Tibial nerve (tissue), 4 donors: Measurements from ENCODE around the gene FBXO38. TPM values are rescaled to one million over a fixed set of nuclear protein-coding genes. Genes with fewer than 3 reads are reported as not detected.

Experiments
- DNase-seq, 2 donors: peaks; one replicate each; pipeline ENCODE4 v3.0.0-alpha.2; 2019; ENCODE audit warnings: low spot score in 2 of 2
- H3K27ac ChIP-seq, 4 donors: fragments of 200-600 bp; sonication (generic) in 3 of 4; one replicate each; pipeline ENCODE4 v1.5.1; 2017 to 2019; ENCODE audit warnings: mild to moderate bottlenecking in 1 of 4
- H3K27me3 ChIP-seq, 2 donors: fragments of 200-600 bp; sonication (generic) in 1 of 2; one replicate each; pipeline versions ENCODE4 v1.5.1 to v1.6.0; 2017 to 2019
- H3K36me3 ChIP-seq, 3 donors: fragments of 200-600 bp; sonication (generic); one replicate each; pipeline ENCODE4 v1.5.1; 2018 to 2019
- H3K4me1 ChIP-seq, 4 donors: fragments of 200-600 bp; sonication (generic) in 3 of 4; one replicate each; pipeline ENCODE4 v1.5.1; 2017 to 2019
- H3K4me3 ChIP-seq, 4 donors: fragments of 200-600 bp; sonication (generic) in 3 of 4; one replicate each; pipeline ENCODE4 v1.5.1; 2017 to 2019; ENCODE audit warnings: mild to moderate bottlenecking in 1 of 4, moderate library complexity in 1 of 4
- H3K9me3 ChIP-seq, 4 donors: fragments of 200-600 bp; sonication (generic) in 3 of 4; one replicate each; pipeline ENCODE4 v1.5.1; 2017 to 2019
- EP300 ChIP-seq, 2 donors: sonication (generic); formaldehyde crosslinking; IDR thresholded peaks; one replicate each; pipeline ENCODE4 v1.6.1; 2017; ENCODE audit warnings: antibody characterized with exemption in 2 of 2, mild to moderate bottlenecking in 1 of 2
- POLR2A ChIP-seq, 2 donors: fragments of 450-650 bp; IDR thresholded peaks; one replicate each; pipeline ENCODE4 v1.6.1; 2017; ENCODE audit warnings: antibody characterized with exemption in 2 of 2, mild to moderate bottlenecking in 2 of 2, moderate library complexity in 2 of 2
- WGBS, 2 donors: methylation state at CpG; one replicate each; pipeline ENCODE4 v1.1.5; 2018; 5-methylcytosine and 5-hydroxymethylcytosine counted together
- total RNA-seq, 4 donors: library from RNA; depleted of rRNA; stranded (reverse); fragments of >200 nt; gene quantifications; one replicate each; pipeline ENCODE4 v1.1.0, GENCODE V29; 2016
- TF ChIP-seq, protein P1 (sequence below), 5 experiments: fragments of 200-600 bp in 3 of 5; fragments of 450-650 bp in 2 of 5; sonication (generic) in 3 of 5; IDR thresholded peaks; one replicate each; pipeline ENCODE4 v1.5.1; 2016 to 2019; ENCODE audit warnings: antibody characterized with exemption in 5 of 5, mild to moderate bottlenecking in 3 of 5, moderate library complexity in 2 of 5

Gene FBXO38
- total RNA-seq, 4 donors from 2014 or later, result 55.0 to 60.7 (median 56.4) TPM

- H3K27me3 ChIP-seq, result no peaks in the 10 kb centered on the region
- H3K4me3 ChIP-seq, result no peak overlapping the region
- peaks cover 0 to 46% (median 0%) of the 10 kb centered on the region in 4 donors for H3K4me1 ChIP-seq
- TF ChIP-seq POLR2A (IDR thresholded peaks at IDR 0.05) (no peak), EP300 (IDR thresholded peaks at IDR 0.05) (no peak)
- TF ChIP-seq, protein P1, sequence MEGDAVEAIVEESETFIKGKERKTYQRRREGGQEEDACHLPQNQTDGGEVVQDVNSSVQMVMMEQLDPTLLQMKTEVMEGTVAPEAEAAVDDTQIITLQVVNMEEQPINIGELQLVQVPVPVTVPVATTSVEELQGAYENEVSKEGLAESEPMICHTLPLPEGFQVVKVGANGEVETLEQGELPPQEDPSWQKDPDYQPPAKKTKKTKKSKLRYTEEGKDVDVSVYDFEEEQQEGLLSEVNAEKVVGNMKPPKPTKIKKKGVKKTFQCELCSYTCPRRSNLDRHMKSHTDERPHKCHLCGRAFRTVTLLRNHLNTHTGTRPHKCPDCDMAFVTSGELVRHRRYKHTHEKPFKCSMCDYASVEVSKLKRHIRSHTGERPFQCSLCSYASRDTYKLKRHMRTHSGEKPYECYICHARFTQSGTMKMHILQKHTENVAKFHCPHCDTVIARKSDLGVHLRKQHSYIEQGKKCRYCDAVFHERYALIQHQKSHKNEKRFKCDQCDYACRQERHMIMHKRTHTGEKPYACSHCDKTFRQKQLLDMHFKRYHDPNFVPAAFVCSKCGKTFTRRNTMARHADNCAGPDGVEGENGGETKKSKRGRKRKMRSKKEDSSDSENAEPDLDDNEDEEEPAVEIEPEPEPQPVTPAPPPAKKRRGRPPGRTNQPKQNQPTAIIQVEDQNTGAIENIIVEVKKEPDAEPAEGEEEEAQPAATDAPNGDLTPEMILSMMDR (IDR thresholded peaks at IDR 0.05), result no peak
- DNase-seq, result no peak
- 82 to 85% methylated on average over 5 of the region's 5 CpGs for WGBS, 2 donors
- peaks cover 0 to 62% (median 0%) of the 10 kb centered on the region in 3 donors for H3K36me3 ChIP-seq
- H3K9me3 ChIP-seq, result no peaks in the 10 kb centered on the region
- H3K27ac ChIP-seq, result no peak overlapping the region
Observed at GRCh38 chr5:148398698-148399121, 15.0 kb downstream of the FBXO38 start.

- 43 to 53% methylated on average over 2 of the region's 2 CpGs for WGBS, 2 donors
- peak overlapping the region; percentile 6 to 64 (median 36) for H3K27ac ChIP-seq
- H3K27me3 ChIP-seq, result no peaks in the 10 kb centered on the region
- H3K4me1 ChIP-seq, result peaks cover 0 to 20% (median 0%) of the 10 kb centered on the region in 4 donors
- no peak for DNase-seq
- no peak overlapping the region for H3K4me3 ChIP-seq
- H3K9me3 ChIP-seq, result no peaks in the 10 kb centered on the region
- TF ChIP-seq, protein P1 (IDR thresholded peaks at IDR 0.05), result no peak
- no peak for TF ChIP-seq POLR2A (IDR thresholded peaks at IDR 0.05)
- peak; percentile 15 to 28 for TF ChIP-seq EP300 (IDR thresholded peaks at IDR 0.05)
- H3K36me3 ChIP-seq, result peaks cover 0 to 66% (median 0%) of the 10 kb centered on the region in 3 donors
Observed at GRCh38 chr5:148401604-148402003, 17.8 kb downstream of the FBXO38 start.

- Histone ChIP-seq H3K27me3 (no peaks in the 10 kb centered on the region), H3K27ac (no peak overlapping the region), H3K9me3 (no peaks in the 10 kb centered on the region), H3K4me3 (no peak overlapping the region), H3K36me3 (peaks cover 0 to 77% (median 0%) of the 10 kb centered on the region in 3 donors), H3K4me1 (peaks cover 0 to 14% (median 0%) of the 10 kb centered on the region in 4 donors)
- DNase-seq, result no peak
- TF ChIP-seq POLR2A (IDR thresholded peaks at IDR 0.05) (no peak), EP300 (IDR thresholded peaks at IDR 0.05) (peak in 1 of 2 donors; percentile 62)
Observed at GRCh38 chr5:148403344-148403743, 19.6 kb downstream of the FBXO38 start.

GRCh38 chr5:148406406-148406805 is 22.6 kb downstream of the FBXO38 start:
- peaks cover 0 to 76% (median 5%) of the 10 kb centered on the region in 3 donors for H3K36me3 ChIP-seq
- H3K27me3 ChIP-seq, result no peaks in the 10 kb centered on the region
- 87 to 93% methylated on average over 3 of the region's 3 CpGs for WGBS, 2 donors
- no peak for TF ChIP-seq EP300 (IDR thresholded peaks at IDR 0.05)
- TF ChIP-seq, protein P1 (IDR thresholded peaks at IDR 0.05), result no peak
- TF ChIP-seq POLR2A (IDR thresholded peaks at IDR 0.05), result no peak
- no peaks in the 10 kb centered on the region for H3K9me3 ChIP-seq
- no peak overlapping the region for H3K4me3 ChIP-seq
- H3K27ac ChIP-seq, result no peak overlapping the region
- no peak for DNase-seq
- H3K4me1 ChIP-seq, result peaks cover 0 to 8% (median 0%) of the 10 kb centered on the region in 4 donors

DNA sequence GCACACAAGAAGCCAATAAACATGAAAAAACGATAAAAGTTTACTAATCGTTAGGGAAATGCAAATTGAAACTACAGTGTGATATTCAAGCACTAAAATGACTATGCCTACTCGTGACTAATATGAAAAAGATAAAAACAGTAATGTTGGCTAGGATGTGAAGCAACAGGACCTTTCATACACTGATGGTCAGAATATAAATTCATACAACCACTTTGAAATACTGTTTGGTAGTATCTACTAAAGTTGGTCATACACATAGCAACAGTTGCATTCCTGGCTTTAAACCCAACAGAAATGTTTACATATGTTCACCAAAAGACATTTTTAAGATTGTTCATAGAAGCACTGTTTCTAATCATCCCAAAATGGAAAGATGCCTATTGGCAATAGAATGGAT is 24.3 kb downstream of the FBXO38 start:
- Histone ChIP-seq H3K36me3 (peaks cover 3 to 82% (median 5%) of the 10 kb centered on the region in 3 donors), H3K4me1 (peaks cover 0 to 2% (median 0%) of the 10 kb centered on the region in 4 donors), H3K27me3 (no peaks in the 10 kb centered on the region), H3K9me3 (no peaks in the 10 kb centered on the region), H3K27ac (no peak overlapping the region), H3K4me3 (no peak overlapping the region)
- 89 to 90% methylated on average over 3 of the region's 3 CpGs for WGBS, 2 donors
- DNase-seq, result no peak
- TF ChIP-seq EP300 (IDR thresholded peaks at IDR 0.05) (no peak), POLR2A (IDR thresholded peaks at IDR 0.05) (no peak)
- TF ChIP-seq, protein P1 (IDR thresholded peaks at IDR 0.05), result no peak
